GM12891 (cell line): ENCODE data around the gene TMEM179.
"Not testable (repeated sequence)": the region's sequence is repeated elsewhere in the genome, so short reads cannot be mapped to it uniquely, and the experiment has no call there.

ENCODE experiments used
- PAX5 ChIP-seq: IDR thresholded peaks from 2 replicates; pipeline ENCODE4 v1.6.1; 2011; ENCODE audit warnings: low read length, moderate library complexity, mild to moderate bottlenecking; ENCODE audit not compliant: insufficient read depth, severe bottlenecking
- POLR2A ChIP-seq: IDR thresholded peaks from 2 replicates; pipeline ENCODE4 v1.6.1; 2011; ENCODE audit warnings: low read depth, low read length, control low read depth
- POLR2AphosphoS5 ChIP-seq: IDR thresholded peaks from 2 replicates; pipeline ENCODE4 v1.6.1; 2011; ENCODE audit warnings: low read depth, low read length, control low read depth
- SPI1 ChIP-seq: IDR thresholded peaks from 2 replicates; pipeline ENCODE4 v1.6.1; 2011; ENCODE audit warnings: low read depth, low read length, control low read depth
- TAF1 ChIP-seq: IDR thresholded peaks from 2 replicates; pipeline ENCODE4 v1.6.1; 2011; ENCODE audit warnings: low read depth, low read length, control low read depth

DNA sequence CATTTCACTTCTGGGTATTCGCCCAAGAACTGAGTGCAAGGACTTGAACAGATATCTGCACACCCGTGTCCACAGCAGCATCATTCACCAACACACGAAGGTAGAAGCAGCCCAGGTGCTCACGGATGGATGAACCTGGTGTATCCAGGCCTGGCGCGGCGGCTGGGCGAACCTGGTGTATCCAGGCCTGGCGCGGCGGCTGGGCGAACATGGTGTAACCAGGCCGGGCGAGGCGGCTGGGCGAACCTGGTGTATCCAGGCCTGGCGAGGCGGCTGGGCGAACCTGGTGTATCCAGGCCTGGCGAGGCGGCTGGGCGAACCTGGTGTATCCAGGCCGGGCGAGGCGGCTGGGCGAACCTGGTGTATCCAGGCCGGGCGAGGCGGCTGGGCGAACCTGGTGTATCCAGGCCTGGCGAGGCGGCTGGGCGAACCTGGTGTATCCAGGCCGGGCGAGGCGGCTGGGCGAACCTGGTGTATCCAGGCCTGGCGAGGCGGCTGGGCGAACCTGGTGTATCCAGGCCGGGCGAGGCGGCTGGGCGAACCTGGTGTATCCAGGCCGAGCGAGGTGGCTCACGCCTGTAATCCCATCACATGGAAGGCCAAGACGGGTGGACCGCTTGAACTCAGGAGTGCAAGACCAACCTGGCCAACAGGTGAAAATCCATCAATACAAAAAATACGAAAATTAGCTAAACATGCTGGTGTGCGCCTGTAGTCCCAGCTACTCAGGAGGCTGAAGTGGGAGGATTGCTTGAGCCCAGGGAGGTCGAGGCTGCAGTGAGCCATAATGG lies 48.8 kb upstream of the TMEM179 start:
- TF ChIP-seq POLR2A, POLR2AphosphoS5, PAX5, SPI1, TAF1: not testable (repeated sequence)
